NCI-H146 treated with DMSO at 0.1 percent for 48 hours (cell line): ENCODE measurements around the gene CLIC1.

Source experiments
- DNase-seq: peaks from one replicate; lab custom pipeline; 2025; ENCODE audit not compliant: unreplicated experiment; lab: John Stamatoyannopoulos, UW

The CLIC1 gene

DNA sequence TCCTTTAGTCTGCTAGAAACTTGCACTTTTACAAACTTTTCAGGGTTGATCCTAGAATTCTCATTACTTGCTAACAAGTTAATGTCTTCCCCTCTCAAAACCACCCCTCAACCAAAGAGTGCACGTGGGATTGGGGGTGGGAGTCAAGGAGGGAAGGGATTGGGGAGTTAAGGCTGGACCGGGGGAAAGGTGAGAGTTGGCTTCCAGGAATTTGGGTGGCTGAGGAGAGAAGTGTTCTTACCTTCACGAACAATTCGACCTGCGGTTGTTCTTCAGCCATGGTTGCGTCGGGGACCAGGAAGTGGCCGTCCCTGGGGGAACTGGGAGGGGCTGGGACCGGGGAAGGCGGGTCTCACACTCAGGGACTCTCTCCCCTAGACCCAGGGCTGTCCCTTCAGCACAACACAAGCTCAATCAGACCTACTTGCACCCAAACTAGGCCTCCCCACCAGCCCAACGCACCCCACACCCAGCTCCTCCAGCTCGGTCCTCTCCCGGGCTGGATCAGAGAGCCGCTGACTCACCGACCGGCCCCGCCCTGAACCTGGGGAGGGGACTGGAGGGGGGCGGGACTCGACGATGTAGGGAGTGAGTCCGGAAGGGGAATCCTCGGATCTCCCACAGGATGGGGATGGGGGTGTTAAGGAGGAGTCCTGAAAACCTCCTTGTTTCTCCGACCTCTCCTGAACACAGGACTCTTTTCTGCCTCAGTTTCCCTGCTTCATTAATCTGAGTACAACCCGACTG is at the start of gene CLIC1:
CLIC1 (minus strand) TSS at position 510 of the 747 bp plus-strand sequence; CDS start at position 280, 230 bp downstream.
- DNase-seq = peak; percentile 57

DNA sequence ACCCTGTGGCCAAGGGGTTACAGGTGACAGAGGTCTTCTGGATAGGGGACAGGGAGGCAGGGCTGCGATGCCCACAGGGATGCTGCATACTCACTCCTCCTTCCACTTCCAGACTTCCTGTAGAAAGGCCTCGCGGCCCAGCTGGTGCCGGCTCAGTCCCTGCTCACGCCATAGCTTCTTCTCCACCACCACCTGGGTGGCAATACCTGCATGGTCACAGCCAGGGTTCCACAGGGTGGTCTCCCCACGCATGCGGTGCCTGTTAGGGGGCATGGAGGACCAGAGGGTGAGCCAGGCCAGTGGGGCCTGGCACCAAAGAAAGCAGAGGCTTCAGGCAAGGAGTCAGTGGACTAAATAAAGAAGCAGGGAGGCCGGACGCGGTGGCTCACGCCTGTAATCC is 49.1 kb upstream of the CLIC1 start:
- no peak for DNase-seq

DNA sequence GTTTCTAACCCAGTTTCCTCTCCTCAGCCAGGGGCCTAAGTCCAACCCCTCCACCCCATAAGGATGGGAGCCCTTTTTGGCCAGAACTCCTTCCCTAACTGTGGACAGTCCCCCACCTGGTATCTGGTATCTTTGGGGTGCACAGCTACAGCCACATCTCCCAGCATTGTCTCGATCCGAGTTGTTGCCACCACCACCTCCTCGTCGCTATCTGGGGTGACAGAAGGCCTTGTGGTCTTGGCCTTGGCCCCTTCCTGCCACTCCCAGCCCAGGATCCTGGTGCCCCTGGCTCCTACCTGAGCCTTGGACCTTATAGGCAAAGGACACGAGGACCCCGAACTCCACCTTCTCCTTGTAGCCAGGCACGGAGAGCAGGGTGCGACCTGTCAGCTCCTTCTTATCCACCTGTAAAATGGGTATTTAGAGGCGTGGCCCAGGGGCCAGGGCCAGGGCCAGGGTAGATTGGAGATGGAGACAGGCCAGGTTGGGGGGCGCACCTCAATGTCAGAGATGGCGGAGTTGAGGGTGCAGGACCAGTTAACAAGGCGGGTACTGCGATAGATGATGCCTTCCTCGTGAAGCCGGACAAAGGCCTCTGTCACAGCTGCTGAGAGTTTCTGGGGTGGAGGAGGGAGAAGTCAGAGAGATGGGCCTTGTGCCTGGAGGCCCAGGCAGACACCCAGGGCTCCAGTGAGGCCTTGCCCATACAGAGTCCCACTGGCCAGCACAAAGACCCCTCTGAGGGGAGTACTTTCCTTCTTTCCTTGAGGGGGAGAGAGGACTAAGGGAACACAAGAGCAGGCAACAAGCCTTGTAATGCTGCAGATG is 48.0 kb upstream of the CLIC1 start:
- DNase-seq = no peak

DNA sequence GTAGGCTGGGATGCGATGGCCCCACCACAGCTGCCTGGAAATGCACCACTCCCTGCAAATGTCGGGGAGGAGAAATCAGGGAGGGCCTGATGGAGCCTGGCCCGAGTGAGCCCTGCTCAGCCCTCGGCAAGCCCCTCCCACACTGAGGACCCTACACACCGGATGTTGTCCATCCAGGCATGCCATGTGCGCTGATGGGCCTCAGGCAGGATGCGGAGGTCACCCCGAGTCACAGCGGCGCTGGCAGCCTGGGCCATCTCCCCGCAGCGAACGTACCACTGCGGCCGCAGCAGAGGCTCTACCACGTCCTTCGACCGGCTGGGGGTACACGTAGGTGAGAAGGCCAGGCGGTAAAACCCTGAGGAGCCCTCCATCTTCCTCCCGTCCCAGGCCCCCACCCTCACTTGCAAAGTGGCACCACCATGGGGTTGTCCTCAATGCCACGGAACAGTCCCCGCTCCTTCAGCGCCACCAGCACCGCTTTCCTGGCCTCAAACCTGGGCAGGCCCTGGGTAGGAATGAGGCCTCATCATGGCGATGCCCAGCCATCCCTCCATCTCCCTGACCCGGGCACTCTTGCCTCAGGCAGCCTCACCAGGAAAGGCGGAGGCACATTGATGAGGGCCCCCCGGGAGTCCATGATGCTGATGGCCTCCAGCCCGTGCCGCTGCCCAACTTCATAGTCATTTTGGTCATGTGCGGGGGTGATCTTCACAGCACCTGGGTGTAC is 46.0 kb upstream of the CLIC1 start:
- DNase-seq = no peak

DNA sequence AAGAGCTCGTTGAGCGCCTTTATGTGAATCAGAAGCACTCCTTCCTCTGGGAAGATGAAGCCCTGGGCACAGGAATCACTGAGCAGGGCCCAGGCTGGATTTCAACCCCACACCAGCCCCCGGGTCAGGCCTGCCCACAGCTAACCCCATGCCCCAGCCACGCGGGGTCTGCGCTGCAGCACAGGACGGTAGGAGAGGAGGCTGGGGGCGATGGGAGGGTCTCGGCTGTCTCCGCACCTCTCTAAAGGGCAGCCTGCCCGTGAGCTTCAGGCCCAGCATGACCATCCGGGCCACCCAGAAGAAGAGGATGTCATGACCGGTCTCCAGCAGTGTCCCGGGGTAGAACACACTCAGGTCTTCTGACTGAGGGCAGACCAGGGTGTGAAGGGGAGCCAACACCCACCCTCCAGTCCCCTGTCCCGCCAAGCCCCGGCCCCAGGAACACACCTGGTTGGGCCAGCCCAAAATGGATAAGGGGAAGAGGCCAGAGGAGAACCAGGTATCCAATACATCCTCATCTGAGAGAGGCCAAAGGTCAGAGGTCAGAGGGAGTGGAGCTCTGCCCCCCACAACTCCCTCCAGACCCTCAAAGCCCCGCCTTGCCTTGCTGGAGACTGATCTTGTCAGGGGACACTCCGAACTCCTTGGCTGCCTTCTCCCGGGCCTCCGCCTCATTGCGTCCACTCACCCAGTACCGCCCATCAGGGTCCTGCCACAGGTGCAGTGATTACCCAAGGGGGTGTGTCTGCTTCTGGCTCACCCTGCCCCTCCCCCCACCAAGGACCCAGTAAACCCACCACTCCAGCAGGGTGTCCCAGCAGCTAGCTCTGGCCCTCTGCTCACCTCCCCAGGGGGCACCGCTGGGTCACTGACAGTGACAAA is 45.2 kb upstream of the CLIC1 start:
- no peak for DNase-seq

DNA sequence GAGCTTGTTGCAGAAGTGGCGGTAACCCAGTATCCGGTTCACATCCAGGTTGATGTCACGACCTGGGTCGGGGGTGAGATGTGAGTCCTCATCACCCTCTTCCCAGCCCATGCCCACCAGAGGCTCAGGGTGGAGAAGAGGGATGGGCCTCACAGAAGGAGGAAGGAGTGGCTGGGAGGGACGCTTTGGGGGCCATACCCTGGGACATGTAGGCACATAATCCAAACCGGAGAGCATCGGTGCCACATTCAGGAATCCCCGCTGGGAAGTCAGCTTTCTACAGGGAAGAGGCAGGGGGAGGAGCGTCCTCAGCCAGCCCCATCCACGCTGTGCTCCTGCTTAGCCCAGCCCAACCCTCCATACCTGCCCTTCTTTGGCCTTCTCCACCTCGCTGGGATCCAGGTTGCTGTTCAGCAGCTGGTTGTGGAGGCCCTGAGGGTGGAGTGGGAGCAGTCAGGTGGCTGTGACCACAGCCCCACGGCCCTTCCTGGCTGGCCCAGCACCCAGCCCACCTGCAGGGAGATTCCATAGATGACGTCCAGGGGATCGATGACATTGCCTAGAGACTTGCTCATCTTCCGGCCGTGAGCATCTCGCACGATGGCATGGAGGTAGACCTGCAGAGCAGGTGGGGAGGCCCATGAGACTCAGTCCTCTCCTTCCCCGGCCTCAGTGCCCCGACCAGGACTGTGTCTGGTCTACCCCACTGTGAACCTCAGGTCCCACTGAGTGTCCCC is 44.3 kb upstream of the CLIC1 start:
- no peak for DNase-seq

DNA sequence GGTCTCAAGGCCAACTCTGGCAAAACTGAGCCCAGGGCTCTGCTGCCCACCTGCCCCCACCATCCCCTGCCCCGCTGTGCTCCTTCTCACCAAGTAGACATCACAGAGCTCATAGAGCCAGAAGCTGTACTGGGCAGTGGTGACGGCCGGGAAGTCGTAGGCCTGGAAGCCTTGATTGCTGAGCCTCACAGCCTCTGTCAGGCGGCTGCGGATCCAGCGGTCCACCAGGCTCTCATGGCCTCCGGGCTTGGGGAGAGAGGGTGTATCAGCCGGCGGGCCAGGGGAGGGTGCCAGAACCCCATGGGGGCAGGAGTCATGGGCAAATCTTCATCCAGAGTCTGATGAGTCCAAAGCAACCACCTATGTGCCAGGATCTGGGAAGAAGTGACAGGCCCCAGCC is 43.6 kb upstream of the CLIC1 start:
- DNase-seq = no peak

DNA sequence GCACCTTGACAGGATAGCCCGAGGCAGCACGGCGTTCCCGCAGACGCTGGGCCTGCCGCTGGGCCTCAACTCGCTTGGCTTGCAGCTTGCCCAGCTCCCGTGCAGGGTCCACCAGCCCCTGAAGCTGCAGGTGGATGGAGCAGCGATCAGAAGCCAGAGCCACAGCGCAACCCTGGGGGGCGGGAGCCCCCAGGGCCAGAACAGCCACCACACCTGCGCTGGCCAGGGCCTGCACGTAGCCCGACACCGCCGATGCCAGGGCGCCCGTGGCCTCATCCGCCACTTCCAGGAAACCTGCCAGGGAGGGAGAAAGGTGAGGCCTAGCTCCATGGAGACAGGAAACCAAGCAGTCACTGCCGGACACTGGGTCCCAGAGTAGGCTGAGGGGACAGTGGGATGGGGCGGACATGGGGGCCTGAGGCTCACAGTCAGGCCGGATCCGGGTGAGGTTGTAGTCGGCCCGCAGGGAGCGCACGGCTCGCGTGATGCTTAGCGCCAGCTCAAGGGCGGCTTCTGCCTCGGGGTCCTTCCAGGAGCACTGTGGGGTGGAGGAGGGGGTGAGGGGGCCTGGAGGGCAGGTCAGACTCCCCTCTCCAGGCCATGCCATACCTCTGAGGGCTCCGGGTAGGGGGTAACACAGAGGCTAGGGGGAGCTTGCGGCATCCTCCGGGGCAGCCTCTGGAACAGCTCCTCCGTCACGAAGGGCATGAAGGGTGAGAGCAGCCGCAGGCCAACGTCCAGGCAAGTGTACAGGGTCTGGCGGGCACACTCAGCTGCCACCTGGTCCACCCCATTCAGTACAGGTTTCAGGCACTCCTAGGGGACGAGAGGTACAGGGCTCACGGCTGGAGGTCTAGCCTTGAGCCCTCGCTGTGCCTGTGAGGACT is 42.9 kb upstream of the CLIC1 start:
- DNase-seq = no peak

DNA sequence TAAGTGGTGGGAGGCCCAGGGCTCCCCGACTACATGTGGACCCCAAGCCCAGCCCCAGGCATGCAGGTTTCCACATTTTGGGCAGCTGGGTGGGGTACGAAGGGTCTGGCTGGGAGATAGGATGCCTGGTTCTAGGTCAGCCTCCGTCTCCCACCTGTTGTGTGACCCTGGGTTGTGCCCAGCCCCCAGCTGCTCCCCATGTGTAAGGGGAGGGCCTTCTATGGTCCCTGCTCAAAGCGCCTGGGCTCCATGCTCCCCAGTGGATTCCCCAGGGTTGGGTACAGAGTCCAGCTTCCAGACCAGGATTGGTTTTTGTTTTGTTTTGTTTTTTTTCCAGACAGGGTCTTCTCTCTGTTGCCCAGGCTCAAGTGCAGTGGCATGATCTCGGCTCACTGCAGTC is 41.9 kb upstream of the CLIC1 start:
- no peak for DNase-seq

DNA sequence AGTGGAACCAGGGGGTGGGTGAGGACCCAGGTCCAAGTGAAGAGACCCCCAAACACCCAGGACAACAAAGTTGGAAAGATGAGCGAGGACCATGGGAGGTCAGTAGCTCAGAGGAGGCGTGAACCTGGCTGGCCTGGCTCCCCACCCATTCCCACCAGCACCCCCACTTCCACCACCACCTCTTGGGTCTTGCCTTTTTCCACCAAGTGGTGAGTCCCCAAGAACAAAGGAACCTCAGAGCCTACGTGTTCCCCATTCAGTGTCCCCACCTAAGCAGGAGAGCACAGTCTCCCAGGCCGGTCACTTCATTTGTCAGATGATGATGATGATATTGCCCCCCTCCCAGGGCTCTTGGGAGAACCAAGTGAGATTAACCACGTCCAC is 41.3 kb upstream of the CLIC1 start:
- no peak for DNase-seq

DNA sequence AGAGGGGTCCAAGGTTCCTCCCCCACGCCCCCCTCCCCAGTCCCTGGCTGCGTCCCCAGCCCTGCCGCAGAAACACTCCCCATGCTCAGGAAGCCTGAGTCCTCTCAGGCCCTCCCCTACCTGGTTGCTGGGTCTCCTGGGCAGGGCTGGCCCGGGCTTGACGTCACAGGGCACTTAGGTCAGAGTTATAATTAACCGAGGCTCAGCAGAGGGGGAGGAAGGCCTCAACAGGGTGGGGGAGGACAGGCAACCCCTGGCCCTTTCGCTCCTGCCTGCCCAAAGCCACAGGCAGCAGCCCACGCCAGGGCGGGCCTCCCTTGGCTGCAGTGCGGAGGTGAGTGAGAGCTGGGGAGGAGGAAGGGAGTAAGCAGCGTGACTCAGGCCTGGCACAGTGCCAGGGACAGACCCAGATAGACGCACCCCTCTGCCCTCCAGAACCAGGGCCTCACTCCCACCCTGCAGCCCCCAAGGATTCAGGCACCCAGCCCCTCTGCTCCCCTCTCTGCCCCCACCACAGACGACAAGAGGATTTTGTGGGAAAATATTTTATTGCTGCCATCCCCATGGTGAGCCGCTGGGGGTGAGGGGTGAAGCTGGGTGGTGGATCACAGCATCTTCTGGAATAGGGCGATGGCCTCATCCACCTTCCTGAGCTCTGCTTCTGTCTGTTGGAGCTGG is 40.8 kb upstream of the CLIC1 start, which contains the start of gene VWA7:
VWA7 (minus strand) TSS at position 340 of the 678 bp plus-strand sequence. CDS start 549 bp downstream, outside the sequence.
- peak; percentile 50 for DNase-seq

DNA sequence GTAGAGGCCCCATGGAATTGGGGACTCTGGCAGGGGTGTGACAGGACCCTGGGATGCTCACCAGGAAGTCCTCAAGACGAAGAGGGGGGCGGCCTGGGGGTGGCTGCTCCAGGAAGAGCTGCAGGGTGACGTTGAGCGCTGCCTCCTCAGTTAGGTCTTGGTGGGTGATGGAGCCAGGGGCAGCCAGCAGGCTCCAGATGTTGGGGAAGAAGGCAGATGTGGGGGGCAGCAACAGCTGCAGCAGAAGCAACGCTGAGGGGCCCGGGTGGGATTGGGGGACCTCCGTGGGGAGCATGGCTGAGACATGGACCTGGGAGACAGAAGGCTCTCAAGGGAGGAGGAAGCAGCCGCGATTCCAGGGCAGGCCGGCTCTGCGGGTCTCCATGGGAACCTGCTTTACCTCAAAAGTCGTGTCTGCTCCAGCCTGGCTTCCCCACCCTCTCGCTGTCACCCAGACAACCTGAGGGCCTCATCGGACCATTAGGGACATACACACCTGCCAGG is 40.2 kb upstream of the CLIC1 start:
- DNase-seq = peak; percentile 36

DNA sequence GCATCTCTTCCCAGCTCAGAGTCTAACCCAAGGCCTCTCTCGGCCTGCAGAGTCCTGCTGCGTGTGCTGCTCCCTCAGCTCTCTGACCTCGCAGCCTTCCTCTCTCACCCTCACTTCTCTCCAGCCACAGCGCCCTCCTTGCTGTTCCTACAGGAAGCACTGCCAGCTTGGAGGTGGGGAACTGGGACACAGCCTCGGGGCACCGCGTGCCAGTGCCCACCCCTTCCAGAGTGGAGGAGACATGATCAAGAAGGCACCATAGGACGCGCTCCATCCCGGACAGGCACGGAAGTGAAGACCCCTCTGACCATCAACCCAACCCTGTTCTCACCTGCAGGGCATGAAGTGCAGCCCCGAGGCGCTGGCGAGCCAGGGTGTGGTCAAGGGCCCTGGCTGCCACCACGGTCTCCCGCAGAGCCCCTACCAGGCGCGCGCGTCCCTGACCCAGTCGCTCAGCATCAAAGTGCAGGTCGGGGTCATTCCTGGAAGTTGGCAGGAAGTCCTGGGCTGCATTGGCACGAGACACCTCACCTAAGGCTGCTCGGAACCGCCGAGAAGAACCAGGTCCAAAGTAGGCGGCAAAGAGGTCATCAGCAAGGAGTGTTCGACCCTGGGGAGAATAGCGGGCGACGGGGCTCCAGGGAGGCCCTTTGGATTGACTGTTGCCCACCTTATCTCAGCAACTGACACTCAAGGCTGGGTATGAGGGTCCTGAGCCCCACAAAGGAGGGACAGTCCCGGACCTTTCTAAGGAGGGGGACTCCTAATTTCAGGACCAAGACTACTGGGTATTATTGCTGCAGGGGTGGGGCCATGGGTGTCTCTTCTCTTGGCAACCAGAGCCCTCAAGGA is 39.5 kb upstream of the CLIC1 start:
- DNase-seq = no peak

DNA sequence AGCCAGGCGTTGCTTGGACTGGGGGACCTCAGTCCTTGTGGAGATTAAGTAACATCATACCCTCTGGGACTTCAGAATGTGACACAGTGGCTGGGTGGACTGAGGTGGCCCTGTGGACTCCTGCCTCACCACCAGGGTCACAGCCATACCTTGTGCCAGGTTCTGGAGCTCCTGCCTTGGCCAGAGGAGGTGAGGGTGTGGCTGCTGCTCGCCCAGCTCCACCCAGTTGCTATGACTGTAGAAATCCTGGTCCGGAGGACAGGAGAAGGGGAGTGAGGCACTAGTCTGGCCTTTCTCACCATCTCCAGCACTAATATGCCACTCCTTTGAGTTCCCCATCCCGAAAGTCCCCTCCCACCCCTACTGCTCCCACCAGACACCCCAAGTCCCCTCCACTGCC is 38.9 kb upstream of the CLIC1 start:
- no peak for DNase-seq

DNA sequence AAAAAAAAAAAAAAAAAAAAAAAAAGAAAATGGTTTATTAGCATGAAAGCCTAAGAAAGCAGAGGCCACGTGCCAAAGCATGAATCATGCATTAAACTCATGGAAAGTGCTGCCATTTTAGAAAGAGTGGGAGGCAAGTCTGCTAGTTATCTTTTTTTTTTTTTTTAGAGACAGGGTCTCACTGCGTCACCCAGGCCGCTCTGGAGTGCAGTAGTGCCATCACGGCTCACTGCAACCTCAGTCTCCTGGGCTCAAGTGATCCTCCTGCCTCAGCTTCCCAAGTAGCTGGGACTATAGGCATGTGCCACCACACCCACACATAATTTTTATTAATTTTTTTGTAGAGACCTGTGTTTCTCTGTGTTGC is 35.6 kb upstream of the CLIC1 start:
- DNase-seq = no peak

DNA sequence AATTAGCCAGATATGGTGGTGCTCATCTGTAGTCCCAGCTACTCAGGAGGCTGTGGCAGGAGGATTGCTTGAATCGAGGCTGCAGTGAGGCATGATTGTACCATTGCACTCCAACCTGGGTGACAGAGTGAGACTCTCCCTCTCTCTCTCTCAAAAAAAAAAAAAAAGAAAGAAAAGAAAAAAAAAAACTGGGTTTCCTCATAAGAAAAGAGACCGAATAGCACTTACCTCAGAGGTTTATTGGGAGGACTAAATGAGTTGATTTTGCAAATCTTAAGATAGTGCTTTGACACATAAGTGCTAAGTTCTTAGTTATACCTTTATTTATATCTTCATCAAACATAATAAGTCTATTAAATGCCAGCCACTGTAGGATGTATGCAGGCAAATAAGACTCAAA is 34.5 kb upstream of the CLIC1 start:
- no peak for DNase-seq

DNA sequence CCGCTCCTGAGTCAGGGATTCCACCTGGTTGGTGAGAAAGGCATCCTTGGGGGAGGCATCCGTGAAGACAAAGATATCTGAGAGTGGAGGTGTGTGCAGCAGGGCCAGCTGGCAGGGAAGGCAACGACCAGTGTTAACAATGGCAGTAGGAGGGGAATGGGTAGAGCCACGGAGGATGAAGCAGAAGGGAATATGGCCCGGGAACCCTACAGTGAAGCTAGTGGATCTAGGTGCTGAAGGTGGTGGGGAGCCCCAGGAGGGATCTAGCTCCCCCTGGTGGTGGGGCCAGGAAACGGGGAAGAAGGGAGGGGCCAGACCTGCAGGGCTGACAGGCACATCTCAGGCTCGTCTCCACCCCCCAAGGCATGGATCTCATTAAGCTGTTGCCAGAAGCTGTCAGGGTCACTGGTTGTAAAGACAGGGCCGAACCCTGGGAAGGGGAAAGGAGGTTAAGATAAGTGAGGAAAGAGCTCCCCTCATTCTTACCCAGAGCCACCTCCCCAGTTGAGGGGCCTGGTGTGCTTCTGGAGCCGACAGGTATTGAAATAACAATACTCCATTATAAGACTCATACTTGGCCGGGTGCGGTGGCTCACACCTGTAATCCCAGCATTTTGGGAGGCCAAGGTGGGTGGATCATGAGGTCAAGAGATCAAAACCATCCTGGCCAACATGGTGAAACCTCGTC is 33.5 kb upstream of the CLIC1 start:
- DNase-seq = peak; percentile 70
